DOHH2 (cell line): Measurements from ENCODE around the gene USP35.

Experiments
- H3F3A ChIP-seq: fragments of 200-600 bp; sonication (generic), shearing (Covaris generic); 2 replicates; pipeline ENCODE4 v1.6.0; 2016; ENCODE audit warnings: antibody characterized with exemption, mild to moderate bottlenecking; ENCODE audit not compliant: control insufficient read depth, insufficient read depth
- H3K27ac ChIP-seq: fragments of 200-600 bp; sonication (generic); 2 replicates; pipeline ENCODE4 v1.5.1; 2014; ENCODE audit warnings: low read depth, mild to moderate bottlenecking, low read length, moderate library complexity
- H3K27me3 ChIP-seq: fragments of 200-600 bp; sonication (generic); 2 replicates; pipeline ENCODE4 v1.6.1; 2014; ENCODE audit warnings: mild to moderate bottlenecking, low read length, mixed read lengths; ENCODE audit not compliant: control insufficient read depth
- H3K36me3 ChIP-seq: fragments of 200-600 bp; sonication (generic); 2 replicates; pipeline ENCODE4 v1.6.1; 2014; ENCODE audit warnings: mild to moderate bottlenecking, low read length, moderate library complexity, mixed read lengths; ENCODE audit not compliant: control insufficient read depth
- H3K4me1 ChIP-seq: fragments of 200-600 bp; sonication (generic); 2 replicates; pipeline ENCODE4 v1.6.1; 2014; ENCODE audit warnings: mild to moderate bottlenecking, low read length, mixed read lengths; ENCODE audit not compliant: control insufficient read depth
- H3K4me2 ChIP-seq: fragments of 200-600 bp; sonication (generic); 2 replicates; pipeline ENCODE4 v1.6.0; 2014; ENCODE audit warnings: mild to moderate bottlenecking, low read length, moderate library complexity
- H3K4me3 ChIP-seq: fragments of 200-600 bp; sonication (generic); 2 replicates; pipeline ENCODE4 v1.5.1; 2014; ENCODE audit warnings: mild to moderate bottlenecking, low read length, mixed read lengths
- H3K79me2 ChIP-seq: fragments of 200-600 bp; sonication (generic); 2 replicates; pipeline ENCODE4 v1.6.1; 2014; ENCODE audit warnings: mild to moderate bottlenecking, low read length, mixed read lengths; ENCODE audit not compliant: control insufficient read depth
- H3K9me2 ChIP-seq: fragments of 200-600 bp; sonication (generic); replicated peaks from 2 replicates; pipeline ENCODE4 v1.6.1; 2014; ENCODE audit warnings: mild to moderate bottlenecking, low read length, mixed read lengths; ENCODE audit not compliant: control insufficient read depth
- H3K9me3 ChIP-seq: fragments of 200-600 bp; sonication (generic); 2 replicates; pipeline ENCODE4 v1.6.1; 2014; ENCODE audit warnings: antibody characterized with exemption, low read length, mixed read lengths; ENCODE audit not compliant: control insufficient read depth, insufficient read depth
- H4K20me1 ChIP-seq: fragments of 200-600 bp; sonication (generic); 2 replicates; pipeline ENCODE4 v1.6.0; 2014; ENCODE audit warnings: low read depth, mild to moderate bottlenecking, antibody characterized with exemption, low read length, moderate library complexity; ENCODE audit not compliant: control insufficient read depth, insufficient read depth
- CTCF ChIP-seq: fragments of 200-600 bp; sonication (generic); IDR thresholded peaks from one replicate; pipeline ENCODE4 v1.5.1; 2014; ENCODE audit warnings: antibody characterized with exemption, mild to moderate bottlenecking, low read depth, low read length; ENCODE audit not compliant: poor library complexity, severe bottlenecking
- EZH2phosphoT487 ChIP-seq: fragments of 200-600 bp; sonication (generic); IDR thresholded peaks from 2 replicates; pipeline ENCODE4 v1.6.1; 2017; ENCODE audit warnings: borderline replicate concordance, mild to moderate bottlenecking, antibody characterized with exemption, low read length, moderate library complexity, mixed read lengths

USP35 gene

DNA sequence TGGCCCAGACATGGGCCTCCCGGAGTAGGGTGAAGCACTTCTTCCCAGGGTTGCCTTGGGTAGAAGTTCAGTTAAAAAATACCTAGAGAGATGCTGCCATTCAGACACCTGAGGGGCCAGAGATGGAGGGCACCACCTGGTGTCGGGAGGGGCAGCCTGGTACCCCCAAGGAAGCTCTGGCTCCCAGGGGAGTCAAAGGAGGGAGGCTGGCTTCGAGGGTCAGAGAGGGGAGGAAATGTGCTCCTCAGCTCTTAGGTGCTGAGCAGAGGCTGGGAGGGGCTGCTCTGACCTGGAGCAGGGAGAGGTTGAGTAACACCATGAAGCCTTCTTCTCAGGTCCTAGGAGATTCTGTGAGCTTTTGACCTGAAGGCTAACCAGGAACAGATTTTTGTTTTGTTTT, 1.1 kb downstream of the USP35 start:
- H3K4me2 ChIP-seq: peak overlapping the region; percentile 87
- H4K20me1 ChIP-seq: no peaks in the 10 kb centered on the region
- H3K9me2 ChIP-seq: no peaks in the 10 kb centered on the region
- H3F3A ChIP-seq: 0 out of 2 replicates have a peak, but pooled peaks cover 5% of the 10 kb centered on the region
- no peaks in the 10 kb centered on the region for H3K36me3 ChIP-seq
- H3K4me3 ChIP-seq: peak overlapping the region; percentile 95; the same call in 1 of the 2 replicates
- H3K27me3 ChIP-seq: no peaks in the 10 kb centered on the region
- peaks cover 26% of the 10 kb centered on the region for H3K4me1 ChIP-seq
- H3K79me2 ChIP-seq: no peaks in the 10 kb centered on the region
- TF ChIP-seq EZH2phosphoT487 (no peak), CTCF (no peak)
- no peaks in the 10 kb centered on the region for H3K9me3 ChIP-seq
- no peak overlapping the region for H3K27ac ChIP-seq

GRCh38 chr11:78190374-78190773, 1.7 kb downstream of the USP35 start:
- no peak overlapping the region for H3K4me3 ChIP-seq
- no peaks in the 10 kb centered on the region for H4K20me1 ChIP-seq
- TF ChIP-seq EZH2phosphoT487 (no peak), CTCF (no peak)
- no peak overlapping the region for H3K4me2 ChIP-seq
- no peaks in the 10 kb centered on the region for H3K9me2 ChIP-seq
- no peaks in the 10 kb centered on the region for H3K36me3 ChIP-seq
- H3K27me3 ChIP-seq: no peaks in the 10 kb centered on the region
- 0 out of 2 replicates have a peak, but pooled peaks cover 5% of the 10 kb centered on the region for H3F3A ChIP-seq
- no peak overlapping the region for H3K27ac ChIP-seq
- no peaks in the 10 kb centered on the region for H3K79me2 ChIP-seq
- H3K9me3 ChIP-seq: no peaks in the 10 kb centered on the region
- H3K4me1 ChIP-seq: peaks cover 26% of the 10 kb centered on the region

- TF ChIP-seq CTCF (no peak), EZH2phosphoT487 (no peak)
- H3K4me3 ChIP-seq: no peak overlapping the region
- 0 out of 2 replicates have a peak, but pooled peaks cover 5% of the 10 kb centered on the region for H3F3A ChIP-seq
- no peaks in the 10 kb centered on the region for H3K9me3 ChIP-seq
- no peaks in the 10 kb centered on the region for H3K9me2 ChIP-seq
- H3K4me2 ChIP-seq: no peak overlapping the region
- H3K4me1 ChIP-seq: peaks cover 26% of the 10 kb centered on the region
- no peaks in the 10 kb centered on the region for H3K27me3 ChIP-seq
- H4K20me1 ChIP-seq: no peaks in the 10 kb centered on the region
- no peak overlapping the region for H3K27ac ChIP-seq
- H3K36me3 ChIP-seq: no peaks in the 10 kb centered on the region
- no peaks in the 10 kb centered on the region for H3K79me2 ChIP-seq
Measured at GRCh38 chr11:78190871-78191538, 2.3 kb downstream of the USP35 start.
